ENCODE results near the gene PBX3.

PBX3 gene

GRCh38 chr9:125943831-125944230 is 196.7 kb downstream of the PBX3 start:
- DNase-seq (ENCODE audit: insufficient read length, low spot score) (no peak), FAIRE-seq (peak; percentile 43)
- no peak for TF ChIP-seq POLR2A (IDR thresholded peaks at IDR 0.05; ENCODE audit: low read depth, low read length)

- no peak for TF ChIP-seq POLR2A (IDR thresholded peaks at IDR 0.05; ENCODE audit: low read depth, low read length)
- FAIRE-seq (no peak), DNase-seq (ENCODE audit: insufficient read length, low spot score) (no peak)
These were observed 199.2 kb downstream of the PBX3 start for GRCh38 chr9:125946397-125946796.

DNA sequence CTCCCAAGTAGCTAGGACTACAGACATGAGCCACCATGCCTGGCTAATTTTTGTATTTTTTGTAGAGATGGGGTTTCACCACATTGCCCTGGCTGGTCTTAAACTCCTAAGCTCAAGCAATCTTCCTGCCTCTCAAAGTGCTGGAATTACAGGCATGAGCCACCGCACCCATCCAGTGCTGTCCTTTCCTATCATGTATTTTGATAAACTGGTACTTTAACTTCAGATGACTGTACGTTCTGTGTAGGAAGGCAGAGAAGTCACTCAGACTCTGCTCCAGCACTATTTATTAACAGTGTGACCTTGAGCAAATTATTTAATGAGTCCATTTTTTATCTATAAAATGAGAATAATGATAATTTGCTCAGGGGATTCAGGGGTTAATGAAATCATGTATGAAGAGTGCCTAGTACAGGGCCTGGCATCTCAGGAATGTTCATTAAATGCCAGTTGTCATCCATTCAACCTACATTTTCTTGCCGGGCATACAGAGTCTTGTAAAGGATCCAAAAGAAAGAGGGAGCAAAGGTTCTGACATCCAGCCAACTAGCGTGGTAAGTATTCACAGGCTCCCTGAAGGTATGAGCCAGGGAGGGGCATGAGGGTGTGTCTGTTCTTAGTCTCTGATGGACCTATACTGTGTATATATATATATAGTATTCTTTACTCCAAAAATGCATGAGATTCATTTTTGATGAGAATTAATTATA is 201.9 kb downstream of the PBX3 start:
- peak; percentile 40 for DNase-seq (ENCODE audit: insufficient read length, low spot score)
- TF ChIP-seq POLR2A (IDR thresholded peaks at IDR 0.05; ENCODE audit: low read depth, low read length): no peak
- FAIRE-seq: peak; percentile 78

DNA sequence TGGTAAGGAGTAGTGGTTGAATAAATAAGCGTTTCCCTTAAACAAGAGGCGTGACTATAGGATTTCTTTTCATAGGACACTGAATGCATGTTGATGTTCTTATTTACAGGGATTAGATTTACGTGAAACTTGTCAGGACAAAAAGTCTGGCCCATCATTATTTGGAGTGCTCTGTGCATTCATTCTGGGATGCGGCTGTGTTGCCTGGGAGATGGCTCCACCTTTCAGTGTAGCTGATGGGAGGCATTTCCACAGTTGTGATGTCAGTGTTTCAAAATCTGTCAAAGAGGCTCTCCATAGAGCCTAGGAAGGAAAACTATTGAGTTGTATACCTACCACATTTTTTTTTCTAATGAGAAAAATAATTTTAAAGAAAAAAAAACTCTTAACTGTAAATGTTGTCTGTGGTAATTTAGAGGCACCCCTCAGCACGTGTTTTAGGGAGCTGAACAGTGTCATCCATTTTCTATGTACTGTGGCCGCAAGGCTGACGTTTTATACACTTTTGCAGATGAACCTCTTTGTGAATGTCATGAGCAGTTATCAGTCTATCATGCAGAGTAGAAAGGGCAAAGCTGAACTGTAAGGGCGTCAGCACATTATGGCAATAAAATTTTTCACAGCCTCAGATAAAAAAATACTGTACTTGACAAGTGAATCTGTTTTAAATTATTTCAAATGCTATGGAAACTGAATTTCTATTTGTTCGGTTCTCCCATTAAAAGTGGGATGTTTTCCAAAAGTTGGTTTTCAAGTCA is 202.7 kb downstream of the PBX3 start:
- no peak for DNase-seq (ENCODE audit: insufficient read length, low spot score)
- FAIRE-seq: peak; percentile 73

GRCh38 chr9:125950880-125951471 is 203.8 kb downstream of the PBX3 start:
- no peak for FAIRE-seq
- DNase-seq (ENCODE audit: insufficient read length, low spot score): no peak
- TF ChIP-seq POLR2A (IDR thresholded peaks at IDR 0.05; ENCODE audit: low read depth, low read length): no peak

More for the DNA sequence above, 202.7 kb downstream of the PBX3 start:
- TF ChIP-seq POLR2A (IDR thresholded peaks at IDR 0.05; ENCODE audit: low read depth, low read length): no peak

- no peak for FAIRE-seq
- no peak for TF ChIP-seq POLR2A (IDR thresholded peaks at IDR 0.05; ENCODE audit: low read depth, low read length)
- DNase-seq (ENCODE audit: insufficient read length, low spot score): no peak
These were observed 206.3 kb downstream of the PBX3 start for GRCh38 chr9:125953314-125954019.

DNA sequence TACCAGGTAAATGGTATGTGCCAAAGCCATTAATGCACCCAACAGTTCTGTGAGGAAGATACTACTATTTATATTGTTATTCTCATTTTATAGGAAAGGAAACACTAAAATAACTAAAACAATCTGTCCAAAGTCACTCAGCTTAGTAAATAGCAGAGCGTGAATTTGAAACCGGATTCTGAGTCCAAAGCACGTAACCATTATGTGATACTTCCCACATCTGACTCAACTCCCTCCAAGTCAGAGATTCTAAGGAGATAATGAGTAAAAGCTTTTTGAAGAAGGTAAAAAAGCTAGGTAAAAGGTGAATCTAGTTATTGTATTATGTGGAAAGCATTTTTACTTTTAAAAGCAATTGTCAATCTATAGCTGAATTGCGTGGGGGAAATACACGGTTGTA is 208.9 kb downstream of the PBX3 start:
- TF ChIP-seq POLR2A (IDR thresholded peaks at IDR 0.05; ENCODE audit: low read depth, low read length): no peak
- DNase-seq (ENCODE audit: insufficient read length, low spot score) (no peak), FAIRE-seq (no peak)

- DNase-seq (ENCODE audit: insufficient read length, low spot score): no peak
- no peak for FAIRE-seq
These were observed 212.1 kb downstream of the PBX3 start for GRCh38 chr9:125959315-125959714.

GRCh38 chr9:125959951-125960619 is 212.9 kb downstream of the PBX3 start:
- no peak for TF ChIP-seq POLR2A (IDR thresholded peaks at IDR 0.05; ENCODE audit: low read depth, low read length)
- no peak for FAIRE-seq
- no peak for DNase-seq (ENCODE audit: insufficient read length, low spot score)

More at GRCh38 chr9:125959315-125959714, 212.1 kb downstream of the PBX3 start:
- TF ChIP-seq POLR2A (IDR thresholded peaks at IDR 0.05; ENCODE audit: low read depth, low read length): no peak

GRCh38 chr9:125960626-125961025 is 213.5 kb downstream of the PBX3 start:
- no peak for DNase-seq (ENCODE audit: insufficient read length, low spot score)

GRCh38 chr9:125961072-125961471 is 213.9 kb downstream of the PBX3 start:
- TF ChIP-seq POLR2A (IDR thresholded peaks at IDR 0.05; ENCODE audit: low read depth, low read length): no peak
- FAIRE-seq (no peak), DNase-seq (ENCODE audit: insufficient read length, low spot score) (no peak)

More at GRCh38 chr9:125960626-125961025, 213.5 kb downstream of the PBX3 start:
- no peak for TF ChIP-seq POLR2A (IDR thresholded peaks at IDR 0.05; ENCODE audit: low read depth, low read length)
- no peak for FAIRE-seq

GRCh38 chr9:125963932-125964331 is 216.8 kb downstream of the PBX3 start:
- no peak for DNase-seq (ENCODE audit: insufficient read length, low spot score)
- no peak for FAIRE-seq
- TF ChIP-seq POLR2A (IDR thresholded peaks at IDR 0.05; ENCODE audit: low read depth, low read length): no peak

DNA sequence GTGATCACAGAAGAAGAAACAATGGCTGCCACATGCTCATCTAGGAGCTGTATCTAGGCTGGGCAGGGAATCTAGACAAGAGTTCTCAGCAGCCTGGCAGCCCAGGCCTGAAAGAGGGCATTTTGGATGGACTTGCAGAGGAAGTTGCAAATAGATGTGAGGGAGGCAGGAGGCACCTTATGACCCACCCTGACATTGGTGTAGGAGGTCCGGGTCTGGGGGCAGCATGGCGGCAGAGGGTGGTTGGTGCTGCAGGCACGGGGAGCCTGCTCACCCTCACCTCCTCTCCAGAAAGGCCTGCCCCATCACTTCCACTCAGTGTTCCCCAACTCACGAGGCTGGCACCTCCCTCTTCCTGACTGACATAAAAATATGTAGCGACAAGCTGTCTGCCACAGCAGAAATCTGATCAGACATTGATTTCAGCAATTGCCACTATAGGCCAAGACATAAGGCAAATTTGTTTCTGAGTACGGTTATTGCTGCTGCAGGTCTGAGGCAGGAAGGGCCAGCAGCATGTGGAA is 217.6 kb downstream of the PBX3 start:
- FAIRE-seq: no peak
- DNase-seq (ENCODE audit: insufficient read length, low spot score): no peak
- TF ChIP-seq POLR2A (IDR thresholded peaks at IDR 0.05; ENCODE audit: low read depth, low read length): no peak

Measured in H54 (cell line).